Parathyroid adenoma (tissue), 2 donors: ENCODE data around the gene ZNRD2.
A peak's percentile ranks its signal among the peaks of the same experiment; 100 is the strongest.
"Not testable (repeated sequence)": the region's sequence is repeated elsewhere in the genome, so short reads cannot be mapped to it uniquely, and the experiment has no call there.

Source experiments
- H2AFZ ChIP-seq: fragments of 300-600 bp; sonication (generic); one replicate; pipeline ENCODE4 v1.7.0; 2017; ENCODE audit warnings: antibody characterized with exemption, mild to moderate bottlenecking
- H3K27ac ChIP-seq: fragments of 300-600 bp; sonication (generic); one replicate; pipeline ENCODE4 v1.7.0; 2017
- H3K27me3 ChIP-seq: fragments of 300-600 bp; sonication (generic); one replicate; pipeline ENCODE4 v1.7.0; 2017; ENCODE audit warnings: low read length; ENCODE audit not compliant: control insufficient read depth, insufficient read depth
- H3K36me3 ChIP-seq: fragments of 300-600 bp; sonication (generic); one replicate; pipeline ENCODE4 v1.7.0; 2017; ENCODE audit warnings: low read length; ENCODE audit not compliant: control insufficient read depth, insufficient read depth
- H3K4me1 ChIP-seq: fragments of 300-600 bp; sonication (generic); one replicate; pipeline ENCODE4 v1.7.0; 2017; ENCODE audit warnings: control low read depth
- H3K4me2 ChIP-seq: fragments of 300-600 bp; sonication (generic); one replicate; pipeline ENCODE4 v1.7.0; 2017; ENCODE audit warnings: low read length
- H3K4me3 ChIP-seq: fragments of 300-600 bp; sonication (generic); one replicate; pipeline ENCODE4 v1.7.0; 2017; ENCODE audit warnings: low read depth, low read length
- H3K79me2 ChIP-seq: fragments of 300-600 bp; sonication (generic); one replicate; pipeline ENCODE4 v1.7.0; 2017; ENCODE audit warnings: control low read depth
- H3K9ac ChIP-seq: fragments of 300-600 bp; sonication (generic); one replicate; pipeline ENCODE4 v1.7.0; 2017; ENCODE audit warnings: mild to moderate bottlenecking
- H3K9me3 ChIP-seq: fragments of 300-600 bp; sonication (generic); one replicate; pipeline ENCODE4 v1.7.0; 2017; ENCODE audit warnings: low read length; ENCODE audit not compliant: control insufficient read depth
- TF ChIP-seq, protein P1 (sequence below): fragments of 300-600 bp; sonication (generic); IDR thresholded peaks from one replicate; pipeline ENCODE4 v1.7.0; 2017; ENCODE audit warnings: antibody characterized with exemption, mild to moderate bottlenecking
- donor health status: primary hyperparathyroidism.

Gene ZNRD2, protein sequence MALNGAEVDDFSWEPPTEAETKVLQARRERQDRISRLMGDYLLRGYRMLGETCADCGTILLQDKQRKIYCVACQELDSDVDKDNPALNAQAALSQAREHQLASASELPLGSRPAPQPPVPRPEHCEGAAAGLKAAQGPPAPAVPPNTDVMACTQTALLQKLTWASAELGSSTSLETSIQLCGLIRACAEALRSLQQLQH

DNA sequence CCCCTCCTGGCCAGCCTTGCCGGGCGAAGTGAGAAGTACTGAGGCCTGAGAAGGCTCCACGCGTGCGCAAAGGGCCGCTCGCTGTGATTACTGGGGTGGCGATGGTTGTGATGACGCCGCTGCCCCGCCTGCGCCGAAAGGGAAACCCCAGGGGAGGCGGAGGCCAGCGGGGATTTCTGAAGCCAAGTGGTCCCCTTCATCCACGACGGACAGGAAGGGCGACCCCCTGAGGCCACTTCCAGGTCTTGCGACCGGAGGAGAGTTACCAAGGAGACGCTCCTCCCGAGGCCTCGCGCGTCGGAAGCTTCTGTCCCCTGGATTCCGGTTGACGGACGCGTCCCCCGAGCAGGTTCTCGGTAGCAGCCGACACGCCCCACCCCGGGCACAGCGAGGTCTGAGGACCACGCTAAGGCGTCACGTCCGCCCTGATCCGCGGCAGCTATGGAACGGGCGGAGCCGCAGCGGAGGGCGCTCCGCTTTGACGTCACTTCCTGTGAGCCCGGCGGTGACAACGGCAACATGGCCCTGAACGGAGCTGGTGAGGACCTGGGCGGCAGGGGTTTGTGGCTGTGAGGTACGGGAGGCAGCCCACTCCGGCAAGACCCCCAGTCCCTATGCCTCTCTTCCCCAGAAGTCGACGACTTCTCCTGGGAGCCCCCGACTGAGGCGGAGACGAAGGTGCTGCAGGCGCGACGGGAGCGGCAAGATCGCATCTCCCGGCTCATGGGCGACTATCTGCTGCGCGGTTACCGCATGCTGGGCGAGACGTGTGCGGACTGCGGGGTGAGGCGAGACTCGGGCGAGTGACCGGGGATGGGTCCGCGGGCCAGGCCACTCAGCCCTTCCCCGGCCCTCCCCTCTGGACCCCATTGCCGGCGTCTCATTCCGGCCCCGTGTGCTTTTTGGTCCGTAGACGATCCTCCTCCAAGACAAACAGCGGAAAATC is at the start of gene ZNRD2:
TSS of gene ZNRD2 (plus strand) at position 505 of the 946 bp plus-strand sequence. CDS start at position 520, 15 bp downstream.
- Histone ChIP-seq H3K9ac (peak within 1 kb of the TSS; percentile 29), H3K4me1 (peaks cover 14% of the 10 kb centered on the region), H3K27ac (peak within 1 kb of the TSS; percentile 90), H3K79me2 (peaks cover 8% of the 10 kb centered on the region), H3K9me3 (no peaks in the 10 kb centered on the region), H3K4me2 (peak within 1 kb of the TSS; percentile 96), H2AFZ (peak within 1 kb of the TSS; percentile 61), H3K27me3 (no peaks in the 10 kb centered on the region), H3K4me3 (peak within 1 kb of the TSS; percentile 91), H3K36me3 (no peaks in the 10 kb centered on the region)
- TF ChIP-seq, protein P1, sequence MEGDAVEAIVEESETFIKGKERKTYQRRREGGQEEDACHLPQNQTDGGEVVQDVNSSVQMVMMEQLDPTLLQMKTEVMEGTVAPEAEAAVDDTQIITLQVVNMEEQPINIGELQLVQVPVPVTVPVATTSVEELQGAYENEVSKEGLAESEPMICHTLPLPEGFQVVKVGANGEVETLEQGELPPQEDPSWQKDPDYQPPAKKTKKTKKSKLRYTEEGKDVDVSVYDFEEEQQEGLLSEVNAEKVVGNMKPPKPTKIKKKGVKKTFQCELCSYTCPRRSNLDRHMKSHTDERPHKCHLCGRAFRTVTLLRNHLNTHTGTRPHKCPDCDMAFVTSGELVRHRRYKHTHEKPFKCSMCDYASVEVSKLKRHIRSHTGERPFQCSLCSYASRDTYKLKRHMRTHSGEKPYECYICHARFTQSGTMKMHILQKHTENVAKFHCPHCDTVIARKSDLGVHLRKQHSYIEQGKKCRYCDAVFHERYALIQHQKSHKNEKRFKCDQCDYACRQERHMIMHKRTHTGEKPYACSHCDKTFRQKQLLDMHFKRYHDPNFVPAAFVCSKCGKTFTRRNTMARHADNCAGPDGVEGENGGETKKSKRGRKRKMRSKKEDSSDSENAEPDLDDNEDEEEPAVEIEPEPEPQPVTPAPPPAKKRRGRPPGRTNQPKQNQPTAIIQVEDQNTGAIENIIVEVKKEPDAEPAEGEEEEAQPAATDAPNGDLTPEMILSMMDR = peak; percentile 41

DNA sequence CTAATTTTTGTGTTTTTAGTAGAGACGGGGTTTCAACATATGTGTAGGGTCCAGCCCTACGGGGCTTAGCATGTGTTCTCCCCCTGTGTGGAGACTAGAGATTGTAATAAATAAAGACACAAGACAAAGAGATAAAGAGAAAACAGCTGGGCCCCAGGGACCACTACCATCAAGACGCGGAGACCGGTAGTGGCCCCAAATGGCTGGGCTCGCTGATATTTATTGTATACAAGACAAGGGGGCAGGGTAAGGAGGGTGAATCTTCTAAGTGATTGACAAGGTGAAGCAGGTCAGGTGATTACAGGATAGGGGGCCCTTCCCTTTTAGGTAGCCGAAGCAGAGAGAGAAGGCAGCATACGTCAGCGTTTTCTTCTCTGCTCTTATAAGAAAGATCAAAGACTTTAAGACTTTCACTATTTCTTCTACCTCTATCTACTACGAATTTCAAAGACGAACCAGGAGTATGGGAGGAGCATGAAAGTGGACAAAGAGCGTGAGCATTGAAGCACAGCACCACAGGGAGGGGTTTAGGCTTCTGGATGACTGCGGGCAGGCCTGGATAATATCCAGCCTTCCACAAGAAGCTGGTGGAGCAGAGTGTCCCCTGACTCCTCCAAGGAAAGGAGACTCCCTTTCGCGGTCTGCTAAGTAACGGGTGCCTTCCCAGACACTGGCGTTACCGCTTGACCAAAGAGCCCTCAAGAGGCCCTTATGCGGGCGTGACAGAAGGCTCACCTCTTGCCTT is 48.3 kb upstream of the ZNRD2 start:
- not testable (repeated sequence) for H3K4me3 ChIP-seq, H3K4me2 ChIP-seq, H3K27me3 ChIP-seq, H3K9me3 ChIP-seq, H3K9ac ChIP-seq, H3K79me2 ChIP-seq, H3K36me3 ChIP-seq
- Histone ChIP-seq H3K27ac (peak overlapping the region; percentile 96), H3K4me1 (peaks cover 23% of the 10 kb centered on the region), H2AFZ (peak overlapping the region; percentile 56)

DNA sequence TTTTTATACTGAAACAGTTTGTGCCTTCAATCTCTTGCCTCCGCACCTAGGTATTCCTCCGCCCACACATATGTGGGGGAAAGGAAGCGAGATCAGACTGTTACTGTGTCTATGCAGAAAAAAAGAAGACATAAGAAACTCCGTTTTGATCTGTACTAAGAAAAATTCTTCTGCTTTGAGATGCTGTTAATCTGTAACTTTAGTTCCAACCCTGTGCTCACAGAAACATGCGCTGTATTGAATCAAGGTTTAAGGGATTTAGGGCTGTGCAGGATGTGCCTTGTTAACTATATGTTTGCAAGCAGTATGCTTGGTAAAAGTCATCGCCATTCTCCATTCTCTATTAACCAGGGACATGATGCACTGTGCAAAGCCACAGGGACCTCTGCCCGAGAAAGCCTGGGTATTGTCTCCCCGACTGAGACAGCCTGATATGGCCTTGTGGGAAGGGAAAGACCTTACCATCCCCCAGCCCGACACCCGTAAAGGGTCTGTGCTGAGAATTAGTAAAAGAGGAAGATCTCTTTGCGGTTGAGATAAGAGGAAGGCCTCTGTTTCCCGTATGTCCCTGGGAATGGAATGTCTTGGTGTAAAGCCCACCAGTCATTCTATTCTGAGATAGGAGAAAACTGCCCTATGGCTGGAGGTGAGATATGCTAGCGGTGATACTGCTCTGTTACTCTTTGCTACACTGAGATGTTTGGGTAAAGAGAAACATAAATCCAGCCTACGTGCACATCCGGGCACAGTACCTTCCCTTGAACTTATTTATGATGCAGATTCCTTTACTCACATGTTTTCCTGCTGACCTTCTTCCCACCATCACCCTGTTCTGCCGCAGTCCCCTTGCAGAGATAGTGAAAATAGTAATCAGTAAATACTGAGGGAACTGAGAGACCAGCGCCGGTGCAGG is 47.3 kb upstream of the ZNRD2 start:
- H2AFZ ChIP-seq, H3K9me3 ChIP-seq, H3K79me2 ChIP-seq, H3K36me3 ChIP-seq, H3K4me2 ChIP-seq, H3K9ac ChIP-seq, H3K4me3 ChIP-seq, H3K27me3 ChIP-seq: not testable (repeated sequence)
- peak overlapping the region; percentile 96 for H3K27ac ChIP-seq
- H3K4me1 ChIP-seq = peaks cover 23% of the 10 kb centered on the region

DNA sequence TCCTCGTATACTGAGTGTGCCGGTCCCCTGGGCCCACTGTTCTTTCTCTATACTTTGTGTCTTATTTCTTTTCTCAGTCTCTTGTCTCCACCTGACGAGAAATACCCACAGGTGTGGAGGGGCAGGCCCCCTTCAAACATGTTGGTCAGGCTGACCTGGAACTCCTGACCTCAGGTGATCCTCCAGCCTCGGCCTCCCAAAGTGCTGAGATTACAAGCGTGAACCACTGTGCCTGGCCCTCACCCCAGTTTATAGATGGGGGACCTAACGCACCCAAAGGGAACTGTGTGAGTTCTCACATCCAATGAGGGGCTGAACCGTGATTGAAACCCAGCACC is 46.7 kb upstream of the ZNRD2 start:
- not testable (repeated sequence) for H3K9me3 ChIP-seq, H3K27me3 ChIP-seq, H3K4me3 ChIP-seq, H3K9ac ChIP-seq, H2AFZ ChIP-seq, H3K36me3 ChIP-seq, H3K4me2 ChIP-seq, H3K79me2 ChIP-seq
- peak overlapping the region; percentile 96 for H3K27ac ChIP-seq
- H3K4me1 ChIP-seq = peaks cover 23% of the 10 kb centered on the region

DNA sequence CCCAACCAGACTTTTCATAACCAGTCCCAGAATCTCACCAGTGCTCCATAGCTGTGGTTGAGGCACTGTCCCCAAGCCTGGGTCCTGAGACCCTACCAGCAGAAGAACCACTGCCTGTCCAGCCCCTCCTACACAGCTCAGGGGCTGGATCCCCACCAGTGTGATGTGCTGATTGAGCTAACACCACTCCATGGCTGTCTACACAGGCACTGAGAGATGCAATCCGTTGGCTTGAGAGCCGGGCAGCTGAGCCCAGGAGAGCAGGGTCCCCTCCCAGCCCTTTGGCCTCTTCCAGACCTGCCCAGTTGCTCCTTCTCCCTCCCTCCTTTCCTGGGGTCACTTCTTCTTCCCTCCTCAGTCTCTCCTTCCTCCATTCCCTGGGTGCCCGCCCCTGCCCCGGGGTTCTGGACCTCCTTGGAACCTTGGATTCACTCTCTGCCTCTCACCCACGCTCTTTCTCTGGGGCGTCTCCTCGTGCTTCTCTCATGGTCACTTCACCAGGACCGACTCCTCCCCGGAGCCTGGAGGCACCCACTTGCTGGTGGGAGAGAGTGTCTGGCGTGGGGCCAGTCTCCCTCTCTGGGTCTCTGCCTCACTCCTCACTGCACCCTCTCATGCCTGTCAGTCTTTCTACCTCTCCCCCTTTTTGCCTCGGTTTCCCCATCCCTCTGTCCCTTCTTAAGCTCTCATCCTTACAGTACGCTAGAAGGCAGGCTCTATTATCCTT is 46.1 kb upstream of the ZNRD2 start:
- H3K4me1 ChIP-seq = peaks cover 23% of the 10 kb centered on the region
- H3K27ac ChIP-seq = peak overlapping the region; percentile 96
- no peak overlapping the region for H3K9ac ChIP-seq
- H3K79me2 ChIP-seq = peaks cover 3% of the 10 kb centered on the region
- TF ChIP-seq, protein P1 = no peak
- H3K4me2 ChIP-seq = peak overlapping the region; percentile 47
- H3K36me3 ChIP-seq = no peaks in the 10 kb centered on the region
- no peaks in the 10 kb centered on the region for H3K27me3 ChIP-seq
- H3K9me3 ChIP-seq = no peaks in the 10 kb centered on the region
- peak overlapping the region; percentile 41 for H2AFZ ChIP-seq
- peak overlapping the region; percentile 22 for H3K4me3 ChIP-seq
